ENCODE data around the gene OR10A6.
A peak's percentile ranks its signal among the peaks of the same experiment; 100 is the strongest.

OR10A6 gene

GRCh38 chr11:7931168-7931567 is at the start of gene OR10A6:
Gene OR10A6 (minus strand): TSS chr11:7931268. CDS start chr11:7928662, 2,606 bp downstream.
- no peak within 1 kb of the TSS for H3K4me3 ChIP-seq (ENCODE audit: low read depth, low read length)
- DNase-seq (ENCODE audit: low read depth, low spot score): no peak
- no peak for TF ChIP-seq CTCF (IDR thresholded peaks at IDR 0.05; ENCODE audit: low read depth, low read length)
- in situ Hi-C loops (cut with HindIII; ENCODE audit: low sequenced_read_pairs): no loop called here

GRCh38 chr11:7977232-7977917 is 46.3 kb upstream of the OR10A6 start:
- no peak for TF ChIP-seq CTCF (IDR thresholded peaks at IDR 0.05; ENCODE audit: low read depth, low read length)
- in situ Hi-C loops (cut with HindIII; ENCODE audit: low sequenced_read_pairs): no loop called here
- DNase-seq (ENCODE audit: low read depth, low spot score): peak; percentile 83
- H3K4me3 ChIP-seq (ENCODE audit: low read depth, low read length): no peak overlapping the region

- DNase-seq (ENCODE audit: low read depth, low spot score): no peak
- in situ Hi-C loops (cut with HindIII; ENCODE audit: low sequenced_read_pairs): no loop called here
- no peak for TF ChIP-seq CTCF (IDR thresholded peaks at IDR 0.05; ENCODE audit: low read depth, low read length)
- no peak overlapping the region for H3K4me3 ChIP-seq (ENCODE audit: low read depth, low read length)
Observed at GRCh38 chr11:7974668-7975067, 43.6 kb upstream of the OR10A6 start.

GRCh38 chr11:7973011-7973410 is 41.9 kb upstream of the OR10A6 start:
- DNase-seq (ENCODE audit: low read depth, low spot score): no peak
- TF ChIP-seq CTCF (IDR thresholded peaks at IDR 0.05; ENCODE audit: low read depth, low read length): no peak
- in situ Hi-C loops (cut with HindIII; ENCODE audit: low sequenced_read_pairs): no loop called here
- H3K4me3 ChIP-seq (ENCODE audit: low read depth, low read length): no peak overlapping the region

GRCh38 chr11:7971846-7972245 is 40.8 kb upstream of the OR10A6 start:
- in situ Hi-C loops (cut with HindIII; ENCODE audit: low sequenced_read_pairs): no loop called here
- no peak for TF ChIP-seq CTCF (IDR thresholded peaks at IDR 0.05; ENCODE audit: low read depth, low read length)
- no peak for DNase-seq (ENCODE audit: low read depth, low spot score)
- H3K4me3 ChIP-seq (ENCODE audit: low read depth, low read length): no peak overlapping the region

GRCh38 chr11:7969756-7970646 is 38.9 kb upstream of the OR10A6 start:
- no peak for DNase-seq (ENCODE audit: low read depth, low spot score)
- no peak overlapping the region for H3K4me3 ChIP-seq (ENCODE audit: low read depth, low read length)
- in situ Hi-C loops (cut with HindIII; ENCODE audit: low sequenced_read_pairs): no loop called here
- no peak for TF ChIP-seq CTCF (IDR thresholded peaks at IDR 0.05; ENCODE audit: low read depth, low read length)
